Uterus (tissue), 2 donors: ENCODE results near the gene P3H4.

Experiments used
- POLR2A ChIP-seq, 2 donors: fragments of 450-650 bp; IDR thresholded peaks; one replicate each; pipeline ENCODE4 v1.6.1; 2016; ENCODE audit warnings: antibody characterized with exemption in 2 of 2, mild to moderate bottlenecking in 1 of 2, moderate library complexity in 1 of 2
- TF ChIP-seq, protein P1 (sequence below), 4 experiments: fragments of 200-600 bp in 2 of 4; fragments of 450-650 bp in 2 of 4; sonication (generic) in 2 of 4; IDR thresholded peaks; one replicate each; pipeline ENCODE4 v1.5.1; 2016 to 2019; ENCODE audit warnings: antibody characterized with exemption in 4 of 4, mild to moderate bottlenecking in 2 of 4, moderate library complexity in 1 of 4

DNA sequence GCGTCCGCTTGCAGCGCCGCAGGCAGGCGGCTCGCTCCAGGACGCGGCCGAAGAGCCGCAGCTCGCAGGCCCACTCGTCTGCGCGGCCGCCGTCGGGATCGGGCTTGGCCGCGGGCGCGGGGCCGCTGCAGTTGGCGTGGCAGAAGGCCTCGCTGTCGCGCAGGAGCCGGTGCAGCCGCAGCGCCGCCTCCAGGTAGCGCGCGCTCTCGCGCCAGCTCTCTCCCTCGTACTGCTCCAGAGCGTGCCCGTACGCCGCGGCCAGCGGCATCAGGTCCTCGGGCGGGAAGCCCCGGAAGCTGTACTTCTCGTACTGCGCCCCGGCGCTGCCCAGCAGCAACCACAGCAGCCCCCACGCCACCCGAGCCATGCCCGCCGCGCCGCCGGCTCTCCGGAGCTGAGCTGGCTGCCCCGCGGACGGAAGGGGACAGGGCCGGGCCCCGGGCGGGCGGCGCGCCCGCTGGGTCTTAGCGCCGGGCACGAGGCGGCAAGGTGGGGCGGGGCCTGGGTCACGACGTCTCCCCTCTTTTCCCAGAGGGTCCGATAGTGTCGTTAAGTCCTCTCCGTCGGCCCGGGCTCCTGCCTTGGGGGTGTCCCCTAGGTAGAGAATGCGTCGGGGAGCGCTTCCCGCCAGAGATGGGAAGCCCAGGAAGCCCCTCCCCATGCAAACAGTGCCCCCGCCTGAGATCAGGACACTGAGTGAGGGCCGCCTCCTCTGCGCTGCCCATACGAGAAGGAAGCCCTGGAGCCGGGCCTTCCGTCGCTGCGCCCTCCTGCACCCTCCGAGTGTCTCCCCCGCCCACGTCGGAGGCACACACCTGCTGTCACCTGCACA lies at the start of gene P3H4:
- TF ChIP-seq, protein P1, sequence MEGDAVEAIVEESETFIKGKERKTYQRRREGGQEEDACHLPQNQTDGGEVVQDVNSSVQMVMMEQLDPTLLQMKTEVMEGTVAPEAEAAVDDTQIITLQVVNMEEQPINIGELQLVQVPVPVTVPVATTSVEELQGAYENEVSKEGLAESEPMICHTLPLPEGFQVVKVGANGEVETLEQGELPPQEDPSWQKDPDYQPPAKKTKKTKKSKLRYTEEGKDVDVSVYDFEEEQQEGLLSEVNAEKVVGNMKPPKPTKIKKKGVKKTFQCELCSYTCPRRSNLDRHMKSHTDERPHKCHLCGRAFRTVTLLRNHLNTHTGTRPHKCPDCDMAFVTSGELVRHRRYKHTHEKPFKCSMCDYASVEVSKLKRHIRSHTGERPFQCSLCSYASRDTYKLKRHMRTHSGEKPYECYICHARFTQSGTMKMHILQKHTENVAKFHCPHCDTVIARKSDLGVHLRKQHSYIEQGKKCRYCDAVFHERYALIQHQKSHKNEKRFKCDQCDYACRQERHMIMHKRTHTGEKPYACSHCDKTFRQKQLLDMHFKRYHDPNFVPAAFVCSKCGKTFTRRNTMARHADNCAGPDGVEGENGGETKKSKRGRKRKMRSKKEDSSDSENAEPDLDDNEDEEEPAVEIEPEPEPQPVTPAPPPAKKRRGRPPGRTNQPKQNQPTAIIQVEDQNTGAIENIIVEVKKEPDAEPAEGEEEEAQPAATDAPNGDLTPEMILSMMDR (IDR thresholded peaks at IDR 0.05), result peak; percentile 68 to 87 (median 84)
- TF ChIP-seq POLR2A (IDR thresholded peaks at IDR 0.05), result peak in 1 of 2 donors; percentile 46
